Measurements from ENCODE around the gene PHF12. TPM values are rescaled to one million over a fixed set of nuclear protein-coding genes. Genes with fewer than 3 reads are reported as not detected.
A peak's percentile ranks its signal among the peaks of the same experiment; 100 is the strongest.

The PHF12 gene
- total and polyA plus RNA-seq, 10 of the 15 experiments (the other 5 are each of a cell fraction or from before 2014, with no cell fraction given) = 1.3 to 43.9 (median 19.2) TPM

DNA sequence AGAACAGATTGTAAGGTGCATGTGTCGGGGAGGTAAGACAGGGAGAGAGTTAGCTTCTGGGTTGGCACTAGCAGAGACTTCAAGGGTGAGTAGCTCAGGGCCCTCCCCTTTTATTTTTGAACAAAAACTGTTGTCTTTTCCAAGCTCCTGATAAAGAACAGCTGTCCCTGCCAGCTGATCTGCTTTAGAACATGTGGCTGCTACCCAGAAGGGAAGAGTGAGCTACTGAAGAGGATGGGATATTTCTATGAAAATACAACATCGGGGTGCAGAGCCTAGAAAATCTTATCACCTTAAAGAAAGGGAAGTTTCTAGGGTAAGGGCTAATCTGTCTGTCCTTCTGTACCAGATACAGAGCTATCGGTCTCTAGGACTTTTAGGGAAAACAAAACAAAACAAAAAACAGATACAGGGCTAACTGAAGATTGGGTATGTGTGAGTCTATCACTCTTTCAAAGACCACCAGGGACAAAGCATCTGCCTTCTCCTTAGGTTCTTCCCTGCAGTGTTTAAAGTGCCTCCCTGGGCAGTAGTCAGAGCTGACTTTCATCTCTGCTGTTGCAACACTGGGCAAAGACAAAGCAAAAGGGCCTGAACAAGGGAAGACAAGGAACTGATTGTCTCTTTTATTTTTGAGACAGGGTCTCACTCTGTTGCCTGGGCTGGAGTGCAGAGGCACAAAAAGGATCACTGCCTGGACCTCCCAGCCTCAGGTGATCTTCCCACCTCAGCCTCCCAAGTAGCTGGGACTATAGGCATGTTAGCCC is 43.4 kb downstream of the PHF12 start:
- Histone ChIP-seq H3K36me3 (ENCODE audit: control insufficient read depth in 2 of 2, insufficient read depth in 2 of 2, low read length in 1 of 2) (peaks cover 34 to 46% of the 10 kb centered on the region in 2 experiments), H3K9me3 (replicated peaks; ENCODE audit: control insufficient read depth, insufficient read depth, low read length) (no peaks in the 10 kb centered on the region), H3K4me2 (ENCODE audit: control insufficient read depth, insufficient read depth) (no peak overlapping the region), H3K27me3 (replicated peaks in 1 of 2; ENCODE audit: control insufficient read depth in 2 of 2, insufficient read depth in 2 of 2, low read length in 1 of 2) (no peaks in the 10 kb centered on the region), H2AFZ (ENCODE audit: control insufficient read depth, low read depth, low read length) (no peak overlapping the region), H3K27ac (ENCODE audit: control insufficient read depth, insufficient read depth) (no peak overlapping the region), H4K20me1 (ENCODE audit: control insufficient read depth, insufficient read depth) (no peaks in the 10 kb centered on the region), H3K9ac (ENCODE audit: control insufficient read depth, insufficient read depth, low read length) (no peak overlapping the region), H3K4me1 (ENCODE audit: control insufficient read depth, insufficient read depth, low read length) (0 out of 2 replicates have a peak, but pooled peaks cover 2% of the 10 kb centered on the region), H3K4me3 (no peak overlapping the region), H3K79me2 (ENCODE audit: control insufficient read depth, insufficient read depth, low read length) (no peaks in the 10 kb centered on the region)
- in situ Hi-C loops (cut with MboI) = no loop called here
- ChIA-PET SMC1A (ENCODE audit: uncharacterized antibody, unreplicated experiment) (interaction anchor here (0.6 to 3.2 kb wide), 6 partner anchors 10 to 282 kb away, joined by 3 to 22 read pairs (median 4); partner anchors contain the start of genes FAM222B and FLOT2), POLR2A (interaction anchor here (0.5 to 1.8 kb wide), 5 partner anchors 10 to 196 kb away, joined by 3 to 6 read pairs (median 4); partner anchors contain the start of genes FAM222B, FLOT2 and PROCA1), RAD21 (ENCODE audit: unreplicated experiment) (interaction anchor here (0.7 to 5.7 kb wide), 4 partner anchors 59 to 181 kb away, joined by 4 to 23 read pairs (median 5); no protein-coding TSS in a partner anchor), CTCF (interaction anchor here (0.9 to 17.3 kb wide), 7 partner anchors 9 to 181 kb away, joined by 3 to 175 read pairs (median 6); no protein-coding TSS in a partner anchor)
- no peak for DNase-seq (ENCODE audit: low read depth, low spot score)
- TSS peak; percentile 13 for BruUV-seq (replicated peaks)
- ATAC-seq = no peak
- intact Hi-C loops (cut with micrococcal nuclease; ENCODE audit: unreplicated experiment) = no loop called here
- no peak for TF ChIP-seq EZH2 (IDR thresholded peaks at IDR 0.05; ENCODE audit: borderline replicate concordance, control insufficient read depth, low read depth, low read length)
- TF ChIP-seq KAT2A (conservative IDR thresholded peaks at IDR 0.05; ENCODE audit: control insufficient read depth, low read depth, low read length) = no peak
- no peak for TF ChIP-seq NBN (IDR thresholded peaks at IDR 0.05)
- no peak for TF ChIP-seq STAT1 (conservative IDR thresholded peaks at IDR 0.05)
- TF ChIP-seq MYB (IDR thresholded peaks at IDR 0.05; ENCODE audit: borderline replicate concordance, low read depth, low read length) = no peak
- WGBS (ENCODE audit: insufficient coverage, insufficient replicate concordance, low lambda C conversion rate, missing lambda C conversion rate) = 95% methylated on average over 3 of the region's 3 CpGs
- no peak for FAIRE-seq

Measured in GM12878 (cell line).